ENCODE results near the gene MYOF. TPM values are rescaled to one million over a fixed set of nuclear protein-coding genes. Genes with fewer than 3 reads are reported as not detected.
A peak's percentile ranks its signal among the peaks of the same experiment; 100 is the strongest.
"Not testable (repeated sequence)": the region's sequence is repeated elsewhere in the genome, so short reads cannot be mapped to it uniquely, and the experiment has no call there.

The MYOF gene
- total RNA-seq, 2 experiments from 2014 or later = 10.4 to 10.5 TPM

- intact Hi-C loops (cut with micrococcal nuclease) = no loop called here
- H3K27me3 Mint-ChIP-seq (ENCODE audit: low read depth) = peaks cover 5% of the 10 kb centered on the region
- CTCF ChIA-PET = interaction anchor here (0.6 to 10.8 kb wide), 5 partner anchors 12 to 309 kb away, joined by 3 to 331 read pairs (median 6); partner anchors contain the start of gene MYOF
- H3K36me3 Mint-ChIP-seq (ENCODE audit: low read depth) = peaks cover 3% of the 10 kb centered on the region
- no peak for DNase-seq
- no peaks in the 10 kb centered on the region for H3K9me3 Mint-ChIP-seq
- no peak overlapping the region for H3K27ac Mint-ChIP-seq
- H3K4me1 Mint-ChIP-seq (ENCODE audit: low read depth) = peaks cover under 1% of the 10 kb centered on the region
- H3K4me3 Mint-ChIP-seq = no peak overlapping the region
Measured at GRCh38 chr10:93370961-93371360, 111.2 kb downstream of the MYOF start.

GRCh38 chr10:93369588-93370164, 112.5 kb downstream of the MYOF start:
- DNase-seq = no peak
- intact Hi-C loops (cut with micrococcal nuclease) = no loop called here
- H3K36me3 Mint-ChIP-seq (ENCODE audit: low read depth) = peaks cover 3% of the 10 kb centered on the region
- no peak overlapping the region for H3K4me3 Mint-ChIP-seq
- H3K9me3 Mint-ChIP-seq = no peaks in the 10 kb centered on the region
- peaks cover 5% of the 10 kb centered on the region for H3K27me3 Mint-ChIP-seq (ENCODE audit: low read depth)
- CTCF ChIA-PET = interaction anchor here (2.8 kb wide), 1 partner anchor 113 kb away, joined by 18 read pairs; the partner anchor contains the start of gene MYOF
- no peak overlapping the region for H3K27ac Mint-ChIP-seq
- H3K4me1 Mint-ChIP-seq (ENCODE audit: low read depth) = peaks cover 3% of the 10 kb centered on the region

- Mint-ChIP-seq H3K27me3 (ENCODE audit: low read depth) (no peaks in the 10 kb centered on the region), H3K4me3 (no peak overlapping the region)
Measured at GRCh38 chr10:93368210-93368609, 113.9 kb downstream of the MYOF start.

GRCh38 chr10:93367664-93368063, 114.5 kb downstream of the MYOF start:
- no peak overlapping the region for H3K4me3 Mint-ChIP-seq
- peaks cover 3% of the 10 kb centered on the region for H3K4me1 Mint-ChIP-seq (ENCODE audit: low read depth)
- H3K36me3 Mint-ChIP-seq (ENCODE audit: low read depth) = no peaks in the 10 kb centered on the region
- no peak overlapping the region for H3K27ac Mint-ChIP-seq
- intact Hi-C loops (cut with micrococcal nuclease) = no loop called here
- no peaks in the 10 kb centered on the region for H3K27me3 Mint-ChIP-seq (ENCODE audit: low read depth)
- H3K9me3 Mint-ChIP-seq = no peaks in the 10 kb centered on the region
- no peak for DNase-seq
- CTCF ChIA-PET = interaction anchor here (0.6 to 4.0 kb wide), 5 partner anchors 10 to 379 kb away, joined by 3 to 21 read pairs (median 4); partner anchors contain the start of gene MYOF

More at GRCh38 chr10:93368210-93368609, 113.9 kb downstream of the MYOF start:
- intact Hi-C loops (cut with micrococcal nuclease) = no loop called here
- H3K36me3 Mint-ChIP-seq (ENCODE audit: low read depth) = peaks cover 1% of the 10 kb centered on the region
- H3K27ac Mint-ChIP-seq = no peak overlapping the region
- CTCF ChIA-PET = interaction anchor here (0.6 to 4.0 kb wide), 6 partner anchors 9 to 379 kb away, joined by 3 to 21 read pairs (median 4); partner anchors contain the start of gene MYOF
- DNase-seq = no peak
- peaks cover 3% of the 10 kb centered on the region for H3K4me1 Mint-ChIP-seq (ENCODE audit: low read depth)
- H3K9me3 Mint-ChIP-seq = no peaks in the 10 kb centered on the region

GRCh38 chr10:93364966-93365365, 117.2 kb downstream of the MYOF start:
- H3K4me3 Mint-ChIP-seq = no peak overlapping the region
- H3K9me3 Mint-ChIP-seq = no peaks in the 10 kb centered on the region
- no peaks in the 10 kb centered on the region for H3K27me3 Mint-ChIP-seq (ENCODE audit: low read depth)
- H3K36me3 Mint-ChIP-seq (ENCODE audit: low read depth) = no peaks in the 10 kb centered on the region
- DNase-seq = no peak
- CTCF ChIA-PET = interaction anchor here (1.5 to 4.0 kb wide), 3 partner anchors 8 to 12 kb away, joined by 5 to 21 read pairs (median 6); no protein-coding TSS in a partner anchor
- no peak overlapping the region for H3K27ac Mint-ChIP-seq
- intact Hi-C loops (cut with micrococcal nuclease) = no loop called here
- peaks cover 3% of the 10 kb centered on the region for H3K4me1 Mint-ChIP-seq (ENCODE audit: low read depth)

GRCh38 chr10:93363891-93364648, 118.1 kb downstream of the MYOF start:
- CTCF ChIA-PET = interaction anchor here (1.5 to 1.6 kb wide), 2 partner anchors 10 to 12 kb away, joined by 5 to 6 read pairs; no protein-coding TSS in a partner anchor
- no peak for DNase-seq

GRCh38 chr10:93358398-93358797, 123.7 kb downstream of the MYOF start:
- H3K9me3 Mint-ChIP-seq; DNase-seq; H3K4me3 Mint-ChIP-seq; H3K4me1 Mint-ChIP-seq (ENCODE audit: low read depth); H3K27me3 Mint-ChIP-seq (ENCODE audit: low read depth); intact Hi-C loops (cut with micrococcal nuclease); H3K27ac Mint-ChIP-seq: not testable (repeated sequence)
- CTCF ChIA-PET = interaction anchor here (0.6 to 2.5 kb wide), 11 partner anchors 13 to 278 kb away, joined by 3 to 12 read pairs (median 5); partner anchors contain the start of gene MYOF
- H3K36me3 Mint-ChIP-seq (ENCODE audit: low read depth) = peaks cover 11% of the 10 kb centered on the region

More at GRCh38 chr10:93363891-93364648, 118.1 kb downstream of the MYOF start:
- Mint-ChIP-seq H3K9me3 (no peaks in the 10 kb centered on the region), H3K4me3 (no peak overlapping the region), H3K27me3 (ENCODE audit: low read depth) (no peaks in the 10 kb centered on the region), H3K36me3 (ENCODE audit: low read depth) (no peaks in the 10 kb centered on the region), H3K4me1 (ENCODE audit: low read depth) (peaks cover 3% of the 10 kb centered on the region), H3K27ac (no peak overlapping the region)
- intact Hi-C loops (cut with micrococcal nuclease) = no loop called here

- Mint-ChIP-seq H3K36me3 (ENCODE audit: low read depth) (peaks cover 11% of the 10 kb centered on the region), H3K4me1 (ENCODE audit: low read depth) (peaks cover 3% of the 10 kb centered on the region), H3K9me3 (no peaks in the 10 kb centered on the region), H3K27me3 (ENCODE audit: low read depth) (peaks cover 11% of the 10 kb centered on the region), H3K4me3 (no peak overlapping the region), H3K27ac (no peak overlapping the region)
- DNase-seq = peak; percentile 43
- intact Hi-C loops (cut with micrococcal nuclease) = no loop called here
- CTCF ChIA-PET = interaction anchor here (0.6 to 2.5 kb wide), 17 partner anchors 8 to 386 kb away, joined by 3 to 12 read pairs (median 3); partner anchors contain the start of gene MYOF
Measured at GRCh38 chr10:93357680-93358079, 124.5 kb downstream of the MYOF start.

GRCh38 chr10:93356516-93356915, 125.6 kb downstream of the MYOF start:
- H3K27me3 Mint-ChIP-seq (ENCODE audit: low read depth) = peaks cover 13% of the 10 kb centered on the region
- H3K4me1 Mint-ChIP-seq (ENCODE audit: low read depth) = peaks cover 3% of the 10 kb centered on the region
- H3K4me3 Mint-ChIP-seq = no peak overlapping the region
- H3K36me3 Mint-ChIP-seq (ENCODE audit: low read depth) = peaks cover 11% of the 10 kb centered on the region
- intact Hi-C loops (cut with micrococcal nuclease) = no loop called here
- no peak for DNase-seq
- H3K27ac Mint-ChIP-seq = no peak overlapping the region
- CTCF ChIA-PET = interaction anchor here (0.9 to 2.5 kb wide), 7 partner anchors 10 to 277 kb away, joined by 3 to 12 read pairs (median 4); partner anchors contain the start of gene MYOF
- H3K9me3 Mint-ChIP-seq = no peaks in the 10 kb centered on the region

- no peak overlapping the region for H3K4me3 Mint-ChIP-seq
Measured at GRCh38 chr10:93352638-93353383, 129.3 kb downstream of the MYOF start.

GRCh38 chr10:93346694-93347093, 135.4 kb downstream of the MYOF start:
- DNase-seq = no peak
- intact Hi-C loops (cut with micrococcal nuclease) = no loop called here
- Mint-ChIP-seq H3K9me3 (no peaks in the 10 kb centered on the region), H3K36me3 (ENCODE audit: low read depth) (peaks cover 5% of the 10 kb centered on the region), H3K4me3 (no peak overlapping the region), H3K4me1 (ENCODE audit: low read depth) (peaks cover 10% of the 10 kb centered on the region), H3K27me3 (ENCODE audit: low read depth) (peaks cover 3% of the 10 kb centered on the region), H3K27ac (no peak overlapping the region)
- CTCF ChIA-PET = interaction anchor here (0.6 to 1.4 kb wide), 2 partner anchors 135 to 164 kb away, joined by 3 read pairs; partner anchors contain the start of gene MYOF

More at GRCh38 chr10:93352638-93353383, 129.3 kb downstream of the MYOF start:
- no peaks in the 10 kb centered on the region for H3K9me3 Mint-ChIP-seq
- peaks cover 6% of the 10 kb centered on the region for H3K36me3 Mint-ChIP-seq (ENCODE audit: low read depth)
- peaks cover 2% of the 10 kb centered on the region for H3K4me1 Mint-ChIP-seq (ENCODE audit: low read depth)
- no peak overlapping the region for H3K27ac Mint-ChIP-seq
- DNase-seq = no peak
- CTCF ChIA-PET = interaction anchor here (0.5 to 2.5 kb wide), 25 partner anchors 10 to 467 kb away, joined by 3 to 9 read pairs (median 3); no protein-coding TSS in a partner anchor
- H3K27me3 Mint-ChIP-seq (ENCODE audit: low read depth) = peaks cover 14% of the 10 kb centered on the region
- intact Hi-C loops (cut with micrococcal nuclease) = loop anchor here (1.0 to 5.0 kb wide), 8 partner anchors 64 to 468 kb away; partner anchors contain the start of gene CYP26C1

Data from activated naive CD4-positive, alpha-beta T cell treated with anti-CD3 and anti-CD28 coated beads for 36 hours (primary cell).